Stimulated activated CD8-positive, alpha-beta memory T cell treated with anti-CD3 and anti-CD28 coated beads, Interleukin-7, amount 100 ng/mL, for 1 hour (primary cell): Measurements from ENCODE around the gene THADA.
"Not testable (repeated sequence)": the region's sequence is repeated elsewhere in the genome, so short reads cannot be mapped to it uniquely, and the experiment has no call there.

Source experiments
- DNase-seq, 2 donors: peaks; one replicate each; pipeline ENCODE4 v3.0.0-alpha.2; 2020; ENCODE audit warnings: low read depth in 2 of 2

Gene THADA

DNA sequence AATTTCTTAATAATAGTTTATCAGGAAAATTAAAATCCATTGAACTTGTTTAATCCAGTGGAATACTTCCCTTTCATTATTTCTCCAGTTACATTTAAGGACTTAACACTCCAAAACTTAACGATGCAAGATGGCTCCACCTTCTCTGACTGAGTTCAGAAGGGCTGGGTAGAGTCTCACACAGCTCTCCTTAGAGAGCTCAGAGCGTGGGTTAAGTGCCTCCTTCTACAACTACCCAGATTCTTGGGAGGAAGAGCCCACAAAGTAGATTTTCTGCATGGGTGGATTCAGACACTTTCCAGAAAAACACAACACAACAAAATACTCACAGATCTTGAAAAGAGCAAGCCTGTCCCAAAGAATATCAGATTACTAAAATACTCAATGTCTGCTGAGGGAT is 130.6 kb downstream of the THADA start:
- no peak for DNase-seq

- no peak for DNase-seq
These were observed 131.2 kb downstream of the THADA start for GRCh38 chr2:43464590-43464989.

GRCh38 chr2:43462866-43463641 is 132.8 kb downstream of the THADA start:
- no peak for DNase-seq

DNA sequence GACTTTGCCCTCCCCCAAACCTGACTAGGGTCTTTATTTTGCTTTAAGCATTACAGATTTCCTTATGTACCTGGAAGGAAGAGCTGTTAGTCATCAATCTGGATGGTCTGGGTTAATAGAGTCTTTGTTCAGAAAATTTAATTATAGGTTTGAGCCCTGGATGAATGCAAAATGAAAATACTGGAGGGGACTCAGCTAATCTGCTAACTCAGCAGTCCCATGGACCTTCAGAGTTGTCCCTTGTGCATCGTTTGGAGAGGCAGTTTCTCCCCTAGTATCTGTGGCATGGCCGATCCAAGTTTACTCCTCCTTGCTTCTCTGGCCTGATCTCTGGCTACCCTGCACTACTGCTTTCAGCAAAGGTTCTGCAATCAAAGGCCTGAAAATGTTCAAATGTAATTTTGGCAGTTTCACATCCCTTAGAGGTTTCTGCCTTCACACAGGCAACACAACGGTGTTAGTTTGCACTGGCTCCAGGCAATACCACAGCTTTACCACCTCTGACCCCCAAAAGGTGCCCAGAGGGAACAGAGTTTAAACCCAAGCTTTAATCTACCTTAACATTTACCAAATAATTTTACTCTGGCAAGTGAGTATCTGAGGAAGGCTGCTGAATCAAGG is 134.3 kb downstream of the THADA start:
- no peak for DNase-seq

GRCh38 chr2:43460611-43461365 is 135.1 kb downstream of the THADA start:
- DNase-seq, result no peak

GRCh38 chr2:43460174-43460546 is 135.7 kb downstream of the THADA start:
- DNase-seq, result no peak

DNA sequence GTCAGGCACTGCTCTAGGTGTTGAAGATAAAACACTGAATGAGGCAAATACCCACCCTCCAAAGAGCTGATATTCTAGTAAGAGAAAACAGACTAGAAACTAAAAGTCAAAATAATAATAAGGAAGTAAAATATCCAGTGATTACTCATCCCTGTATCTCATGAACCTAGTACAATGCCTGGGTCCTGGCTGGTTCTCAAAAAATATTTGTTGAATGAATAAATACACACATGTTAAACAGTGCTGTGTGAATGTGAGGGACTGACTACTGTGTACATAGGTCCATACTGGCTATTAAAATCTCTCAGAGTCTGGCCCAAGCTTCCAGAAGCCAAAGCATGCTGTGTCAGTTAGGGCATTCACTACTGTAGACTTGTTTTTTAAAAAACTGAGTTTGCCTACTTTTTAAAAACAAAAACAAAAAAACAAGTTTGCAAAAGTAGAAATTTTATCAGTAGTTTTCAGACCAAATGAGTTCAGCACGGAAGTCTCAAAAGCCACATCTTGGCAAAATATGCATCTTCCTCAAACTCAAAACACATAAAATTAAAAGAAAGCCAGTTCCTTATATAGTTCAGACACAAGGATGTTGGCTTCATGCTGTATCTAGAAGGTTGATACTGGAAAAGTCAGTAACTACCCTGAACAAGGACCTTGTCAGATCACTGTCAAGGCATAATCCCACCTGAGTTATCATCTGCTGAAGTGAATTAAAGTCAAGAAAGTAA is 136.2 kb downstream of the THADA start:
- no peak for DNase-seq

GRCh38 chr2:43458014-43458628 is 137.7 kb downstream of the THADA start:
- no peak for DNase-seq

- no peak for DNase-seq
These were observed 139.9 kb downstream of the THADA start for GRCh38 chr2:43455731-43456642.

DNA sequence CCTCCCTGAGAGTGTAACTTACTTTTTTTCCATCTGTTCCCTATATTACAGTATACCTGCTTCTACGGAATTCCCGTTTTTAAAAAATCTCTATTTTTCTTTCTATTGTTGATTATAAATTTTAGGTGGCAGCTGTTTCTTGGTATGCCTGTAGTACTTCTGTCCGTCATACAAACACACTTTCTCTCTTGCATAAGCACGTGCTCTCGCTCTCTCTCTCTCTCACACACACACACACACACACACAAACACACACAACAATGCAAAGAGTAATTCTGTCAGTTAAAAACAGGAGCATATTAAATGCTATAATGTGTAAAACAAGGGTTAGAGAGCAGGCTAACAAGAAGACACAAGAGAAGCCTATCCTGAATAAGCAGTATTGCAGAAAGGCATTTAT is 140.5 kb downstream of the THADA start:
- no peak for DNase-seq

DNA sequence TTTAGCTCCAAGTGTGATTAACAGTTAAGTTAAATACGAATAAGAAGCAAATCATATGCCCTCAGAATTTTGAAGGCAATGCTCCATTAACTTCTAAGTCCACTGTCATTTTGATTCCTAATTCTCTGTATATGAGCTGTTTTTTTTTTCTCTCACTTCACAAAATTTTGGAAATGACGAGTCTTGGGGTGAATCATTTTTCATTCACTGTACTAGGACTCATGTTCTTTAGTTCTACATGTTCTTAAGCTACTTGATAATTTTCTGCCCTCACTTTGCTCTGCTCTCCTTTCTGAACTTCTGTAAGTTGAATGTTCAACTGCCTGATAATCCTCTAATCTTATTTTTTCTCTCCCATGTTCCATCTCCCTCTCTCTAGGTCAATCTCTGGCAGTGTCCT is 141.0 kb downstream of the THADA start:
- no peak for DNase-seq

- no peak for DNase-seq
These were observed 142.4 kb downstream of the THADA start for GRCh38 chr2:43453179-43454170.

GRCh38 chr2:43452318-43452731 is 143.5 kb downstream of the THADA start:
- no peak for DNase-seq

- DNase-seq, result no peak
These were observed 145.2 kb downstream of the THADA start for GRCh38 chr2:43450617-43451016.

DNA sequence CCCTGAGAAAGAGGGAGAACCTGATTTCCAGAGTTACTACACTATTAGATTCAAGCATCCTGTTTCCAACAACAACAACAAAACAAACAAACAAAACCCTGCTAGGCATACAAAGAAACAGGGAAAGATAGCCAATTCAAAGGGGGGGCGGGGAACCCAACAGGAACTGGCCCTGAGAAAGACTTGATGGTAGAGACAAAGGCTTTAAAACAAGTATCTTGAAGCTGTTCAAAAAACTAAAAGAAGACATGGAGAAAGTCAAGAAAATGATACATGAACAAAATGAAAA is 147.1 kb downstream of the THADA start:
- DNase-seq, result no peak

DNA sequence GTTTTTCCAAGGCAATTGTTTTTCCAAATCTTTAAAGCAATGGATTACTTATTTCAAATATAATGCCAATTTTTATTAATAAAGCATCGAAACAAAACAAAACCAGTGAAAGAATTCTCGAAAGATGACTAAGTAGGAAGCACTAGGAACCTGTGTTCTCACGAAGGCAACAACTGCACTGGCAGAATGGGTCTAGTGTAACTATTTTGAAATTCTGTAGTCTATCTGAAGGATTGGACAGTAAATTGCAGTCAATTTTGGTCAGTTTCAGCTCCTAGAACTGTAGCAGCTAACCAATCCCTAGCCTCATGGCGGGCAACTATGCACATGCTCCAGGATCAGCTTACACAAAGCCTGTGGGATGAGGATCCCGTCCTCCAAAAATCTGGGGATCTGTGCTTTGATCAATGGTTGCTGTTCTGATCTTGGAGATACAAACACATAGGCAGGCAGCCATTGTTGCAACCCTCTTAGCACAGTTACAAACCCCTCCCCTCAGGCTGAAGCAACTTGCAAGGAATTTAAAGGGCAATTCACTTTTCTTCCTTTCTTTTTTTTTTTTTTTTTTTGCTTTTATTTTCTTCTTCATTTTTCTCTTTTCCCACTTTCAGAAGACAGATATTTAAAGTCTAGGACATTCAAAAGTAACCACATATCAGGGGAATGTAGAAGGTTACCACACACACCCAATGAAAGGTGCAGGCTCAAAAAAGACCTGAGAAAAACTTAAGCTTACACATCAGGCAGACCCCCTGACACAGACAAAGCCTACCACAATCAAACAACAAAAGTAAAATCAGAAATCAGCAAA is 147.6 kb downstream of the THADA start:
- DNase-seq, result no peak

DNA sequence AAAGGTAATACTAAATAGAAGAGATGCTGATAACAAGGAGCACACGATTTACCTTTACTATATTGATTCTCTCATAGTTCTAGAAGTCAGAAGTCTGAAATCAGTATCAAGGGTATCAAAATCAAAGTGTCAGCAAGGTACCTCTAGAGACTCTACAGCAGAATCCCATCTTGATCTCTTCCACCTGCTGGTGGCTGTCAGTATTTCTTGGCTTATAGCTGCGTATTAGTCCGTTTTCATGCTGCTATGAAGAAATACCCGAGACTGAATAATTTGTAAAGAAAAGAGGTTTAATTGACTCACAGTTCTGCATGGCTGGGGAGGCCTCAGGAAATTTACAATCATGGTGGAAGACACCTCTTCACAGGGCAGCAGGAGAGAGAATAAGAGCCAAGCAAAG is 149.1 kb downstream of the THADA start:
- not testable (repeated sequence) for DNase-seq

GRCh38 chr2:43445781-43446180 is 150.1 kb downstream of the THADA start:
- no peak for DNase-seq
